ENCODE measurements around the gene MAML2. TPM values are rescaled to one million over a fixed set of nuclear protein-coding genes. Genes with fewer than 3 reads are reported as not detected.

The MAML2 gene
- total and polyA plus RNA-seq, 2 of the 13 experiments (the other 11 are each of a cell fraction or from before 2014, with no cell fraction given) = 2.3 to 25.9 TPM

GRCh38 chr11:96013461-96014213 lies 329.4 kb downstream of the MAML2 start (continued):
- TF ChIP-seq MTERF4 (CRISPR knock-in tag; IDR thresholded peaks at IDR 0.05) (no peak), ZKSCAN1 (IDR thresholded peaks at IDR 0.05; ENCODE audit: low read length) (no peak), HNRNPLL (IDR thresholded peaks at IDR 0.05; ENCODE audit: low read depth, low read length, poor library complexity, severe bottlenecking) (peak; percentile 25), GFI1 (CRISPR knock-in tag; IDR thresholded peaks at IDR 0.05; ENCODE audit: borderline replicate concordance) (0 out of 2 replicates have a peak, but pooled peaks have one; percentile 22), TEAD2 (CRISPR knock-in tag; IDR thresholded peaks at IDR 0.05) (no peak), CAMTA2 (CRISPR knock-in tag; IDR thresholded peaks at IDR 0.05; ENCODE audit: borderline replicate concordance) (no peak), ZNF430 (CRISPR knock-in tag; IDR thresholded peaks at IDR 0.05) (no peak), ZNF713 (CRISPR knock-in tag; IDR thresholded peaks at IDR 0.05) (0 out of 2 replicates have a peak, but pooled peaks have one; percentile 44), RFXAP (CRISPR knock-in tag; IDR thresholded peaks at IDR 0.05; ENCODE audit: borderline replicate concordance) (0 out of 2 replicates have a peak, but pooled peaks have one; percentile 26), ZBTB42 (CRISPR knock-in tag; IDR thresholded peaks at IDR 0.05) (0 out of 2 replicates have a peak, but pooled peaks have one; percentile 55), UBTF (CRISPR knock-in tag; IDR thresholded peaks at IDR 0.05) (0 out of 2 replicates have a peak, but pooled peaks have one; percentile 16), THAP9 (CRISPR knock-in tag; IDR thresholded peaks at IDR 0.05; ENCODE audit: borderline replicate concordance) (0 out of 2 replicates have a peak, but pooled peaks have one; percentile 20), ZBTB43 (CRISPR knock-in tag; conservative IDR thresholded peaks at IDR 0.05) (0 out of 2 replicates have a peak, but pooled peaks have one; percentile 25), SP2 (CRISPR knock-in tag; IDR thresholded peaks at IDR 0.05) (no peak), HNF1B (CRISPR knock-in tag; IDR thresholded peaks at IDR 0.05) (peak; percentile 33; the same call in 1 of the 2 replicates), ZNF263 (CRISPR knock-in tag; IDR thresholded peaks at IDR 0.05) (peak; percentile 36; the same call in 1 of the 2 replicates), JUN (CRISPR knock-in tag; IDR thresholded peaks at IDR 0.05) (no peak)
